GM18511 (cell line): Measurements from ENCODE around the gene KCNK3.
"Not testable (repeated sequence)": the region's sequence is repeated elsewhere in the genome, so short reads cannot be mapped to it uniquely, and the experiment has no call there.

Experiments used
- ATAC-seq: cut with Tn5 transposase; IDR thresholded peaks from one replicate; pipeline ENCODE4 v1.9.1; 2021; ENCODE audit warnings: mild to moderate bottlenecking, moderate library complexity; ENCODE audit not compliant: unreplicated experiment

The KCNK3 gene

GRCh38 chr2:26750467-26750866, 57.9 kb downstream of the KCNK3 start:
- not testable (repeated sequence) for ATAC-seq

GRCh38 chr2:26752656-26753055, 60.1 kb downstream of the KCNK3 start:
- no peak for ATAC-seq

- ATAC-seq: no peak
Measured at GRCh38 chr2:26754539-26754938, 62.0 kb downstream of the KCNK3 start.

- ATAC-seq: no peak
Measured at GRCh38 chr2:26754972-26755670, 62.6 kb downstream of the KCNK3 start.

- ATAC-seq: no peak
Measured at GRCh38 chr2:26756337-26756736, 63.8 kb downstream of the KCNK3 start.

GRCh38 chr2:26757873-26758789, 65.6 kb downstream of the KCNK3 start:
- ATAC-seq: peak; percentile 74

- ATAC-seq: no peak
Measured at GRCh38 chr2:26758790-26759321, 66.3 kb downstream of the KCNK3 start.

- no peak for ATAC-seq
Measured at GRCh38 chr2:26759845-26760244, 67.3 kb downstream of the KCNK3 start.

- not testable (repeated sequence) for ATAC-seq
Measured at GRCh38 chr2:26760991-26761390, 68.5 kb downstream of the KCNK3 start.

GRCh38 chr2:26763019-26763418, 70.5 kb downstream of the KCNK3 start:
- no peak for ATAC-seq

- peak; percentile 85 for ATAC-seq
Measured at GRCh38 chr2:26764078-26764887, 71.8 kb downstream of the KCNK3 start, which contains the start of gene SLC35F6. Gene SLC35F6 (plus strand): TSS chr2:26764284. CDS start chr2:26764350, 66 bp downstream.

- no peak for ATAC-seq
Measured at GRCh38 chr2:26764906-26765305, 72.4 kb downstream of the KCNK3 start.

- ATAC-seq: no peak
Measured at GRCh38 chr2:26765475-26766200, 73.1 kb downstream of the KCNK3 start.

- ATAC-seq: no peak
Measured at GRCh38 chr2:26767129-26767528, 74.6 kb downstream of the KCNK3 start.

- no peak for ATAC-seq
Measured at GRCh38 chr2:26767894-26768487, 75.5 kb downstream of the KCNK3 start.

- no peak for ATAC-seq
Measured at GRCh38 chr2:26768759-26769088, 76.2 kb downstream of the KCNK3 start.

- no peak for ATAC-seq
Measured at GRCh38 chr2:26769089-26769761, 76.7 kb downstream of the KCNK3 start.

GRCh38 chr2:26770986-26771586, 78.6 kb downstream of the KCNK3 start:
- ATAC-seq: no peak
